ENCODE results near the gene ZGPAT.

DNA sequence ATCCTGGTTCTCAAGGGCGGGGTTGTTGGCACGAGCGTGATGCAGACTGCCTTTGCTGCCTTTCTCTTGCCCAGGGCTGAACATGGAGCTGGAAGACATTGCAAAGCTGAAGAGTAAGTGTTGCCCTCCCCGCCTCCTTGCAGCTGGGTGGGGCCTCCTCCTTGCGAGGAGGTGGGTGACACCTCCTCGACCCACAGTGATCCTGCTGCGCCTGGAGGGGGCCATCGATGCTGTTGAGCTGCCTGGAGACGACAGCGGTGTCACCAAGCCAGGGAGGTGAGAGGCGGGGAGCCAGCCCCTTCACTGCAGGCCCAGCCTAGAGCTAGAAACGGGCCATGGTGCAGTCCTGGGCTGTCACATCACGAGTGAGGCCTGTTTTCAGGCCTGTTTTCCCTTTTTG is 29.8 kb upstream of the ZGPAT start:
- TF ChIP-seq, protein P1, sequence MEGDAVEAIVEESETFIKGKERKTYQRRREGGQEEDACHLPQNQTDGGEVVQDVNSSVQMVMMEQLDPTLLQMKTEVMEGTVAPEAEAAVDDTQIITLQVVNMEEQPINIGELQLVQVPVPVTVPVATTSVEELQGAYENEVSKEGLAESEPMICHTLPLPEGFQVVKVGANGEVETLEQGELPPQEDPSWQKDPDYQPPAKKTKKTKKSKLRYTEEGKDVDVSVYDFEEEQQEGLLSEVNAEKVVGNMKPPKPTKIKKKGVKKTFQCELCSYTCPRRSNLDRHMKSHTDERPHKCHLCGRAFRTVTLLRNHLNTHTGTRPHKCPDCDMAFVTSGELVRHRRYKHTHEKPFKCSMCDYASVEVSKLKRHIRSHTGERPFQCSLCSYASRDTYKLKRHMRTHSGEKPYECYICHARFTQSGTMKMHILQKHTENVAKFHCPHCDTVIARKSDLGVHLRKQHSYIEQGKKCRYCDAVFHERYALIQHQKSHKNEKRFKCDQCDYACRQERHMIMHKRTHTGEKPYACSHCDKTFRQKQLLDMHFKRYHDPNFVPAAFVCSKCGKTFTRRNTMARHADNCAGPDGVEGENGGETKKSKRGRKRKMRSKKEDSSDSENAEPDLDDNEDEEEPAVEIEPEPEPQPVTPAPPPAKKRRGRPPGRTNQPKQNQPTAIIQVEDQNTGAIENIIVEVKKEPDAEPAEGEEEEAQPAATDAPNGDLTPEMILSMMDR (IDR thresholded peaks at IDR 0.05 in 2 of 3, conservative IDR thresholded peaks at IDR 0.05 in 1 of 3; ENCODE audit: insufficient read depth in 2 of 3, low read depth in 1 of 3, low read length in 3 of 3), result no peak
- no peak for TF ChIP-seq ELF4 (CRISPR knock-in tag; IDR thresholded peaks at IDR 0.05)
- TF ChIP-seq RFX5 (IDR thresholded peaks at IDR 0.05; ENCODE audit: low read depth, low read length), result no peak
- TF ChIP-seq IRF9 (tag; IDR thresholded peaks at IDR 0.05), result no peak
- TF ChIP-seq PRPF4 (IDR thresholded peaks at IDR 0.05; ENCODE audit: insufficient read depth, low read depth, low read length, poor library complexity, severe bottlenecking), result no peak
- TF ChIP-seq STAG1 (CRISPR knock-in tag; IDR thresholded peaks at IDR 0.05; ENCODE audit: borderline replicate concordance), result no peak
- TF ChIP-seq, protein P2, sequence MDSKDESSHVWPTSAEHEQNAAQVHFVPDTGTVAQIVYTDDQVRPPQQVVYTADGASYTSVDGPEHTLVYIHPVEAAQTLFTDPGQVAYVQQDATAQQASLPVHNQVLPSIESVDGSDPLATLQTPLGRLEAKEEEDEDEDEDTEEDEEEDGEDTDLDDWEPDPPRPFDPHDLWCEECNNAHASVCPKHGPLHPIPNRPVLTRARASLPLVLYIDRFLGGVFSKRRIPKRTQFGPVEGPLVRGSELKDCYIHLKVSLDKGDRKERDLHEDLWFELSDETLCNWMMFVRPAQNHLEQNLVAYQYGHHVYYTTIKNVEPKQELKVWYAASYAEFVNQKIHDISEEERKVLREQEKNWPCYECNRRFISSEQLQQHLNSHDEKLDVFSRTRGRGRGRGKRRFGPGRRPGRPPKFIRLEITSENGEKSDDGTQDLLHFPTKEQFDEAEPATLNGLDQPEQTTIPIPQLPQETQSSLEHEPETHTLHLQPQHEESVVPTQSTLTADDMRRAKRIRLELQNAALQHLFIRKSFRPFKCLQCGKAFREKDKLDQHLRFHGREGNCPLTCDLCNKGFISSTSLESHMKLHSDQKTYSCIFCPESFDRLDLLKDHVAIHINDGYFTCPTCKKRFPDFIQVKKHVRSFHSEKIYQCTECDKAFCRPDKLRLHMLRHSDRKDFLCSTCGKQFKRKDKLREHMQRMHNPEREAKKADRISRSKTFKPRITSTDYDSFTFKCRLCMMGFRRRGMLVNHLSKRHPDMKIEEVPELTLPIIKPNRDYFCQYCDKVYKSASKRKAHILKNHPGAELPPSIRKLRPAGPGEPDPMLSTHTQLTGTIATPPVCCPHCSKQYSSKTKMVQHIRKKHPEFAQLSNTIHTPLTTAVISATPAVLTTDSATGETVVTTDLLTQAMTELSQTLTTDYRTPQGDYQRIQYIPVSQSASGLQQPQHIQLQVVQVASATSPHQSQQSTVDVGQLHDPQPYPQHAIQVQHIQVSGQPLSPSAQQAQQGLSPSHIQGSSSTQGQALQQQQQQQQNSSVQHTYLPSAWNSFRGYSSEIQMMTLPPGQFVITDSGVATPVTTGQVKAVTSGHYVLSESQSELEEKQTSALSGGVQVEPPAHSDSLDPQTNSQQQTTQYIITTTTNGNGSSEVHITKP (IDR thresholded peaks at IDR 0.05; ENCODE audit: partially characterized antibody), result no peak
- no peak for TF ChIP-seq RCOR1 (IDR thresholded peaks at IDR 0.05; ENCODE audit: borderline replicate concordance in 1 of 2, low read depth in 2 of 2, low read length in 2 of 2)
- no peak for TF ChIP-seq ATF1 (CRISPR knock-in tag; IDR thresholded peaks at IDR 0.05)
- TF ChIP-seq ATF1 (tag; IDR thresholded peaks at IDR 0.05), result no peak
- no peak for TF ChIP-seq SRF (CRISPR knock-in tag; IDR thresholded peaks at IDR 0.05)
- TF ChIP-seq MAFG (tag; conservative IDR thresholded peaks at IDR 0.05), result no peak
